OCI-LY3 (cell line): ENCODE measurements around the gene ABLIM3.

ENCODE experiments used
- EZH2phosphoT487 ChIP-seq: fragments of 200-600 bp; shearing (Covaris generic); IDR thresholded peaks from 2 replicates; pipeline ENCODE4 v1.6.1; 2018; ENCODE audit warnings: antibody characterized with exemption, mixed run types, low read depth
- TF ChIP-seq, protein P1 (sequence below): fragments of 200-600, 300-600 bp; sonication (generic); IDR thresholded peaks from 2 replicates; pipeline ENCODE4 v1.5.1; 2014; ENCODE audit warnings: antibody characterized with exemption, low read length, low read depth

DNA sequence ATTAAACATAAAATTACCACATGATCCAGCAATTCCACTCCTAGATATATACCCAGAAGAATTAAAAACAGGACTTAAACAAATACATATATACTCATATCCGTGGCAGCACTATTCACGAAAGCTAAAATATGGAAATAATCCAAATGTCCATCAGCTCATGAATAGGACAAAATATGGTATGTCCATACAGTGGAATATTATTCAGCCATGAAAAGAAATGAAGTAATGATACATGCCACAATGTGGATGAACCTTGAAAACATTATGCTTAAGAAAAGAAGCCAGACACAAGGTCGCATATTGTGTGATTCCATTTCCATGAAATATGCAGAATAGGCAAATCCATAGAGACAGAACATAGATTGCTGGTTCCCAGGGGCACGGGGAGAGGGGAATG, 105.6 kb downstream of the ABLIM3 start:
- TF ChIP-seq, protein P1, sequence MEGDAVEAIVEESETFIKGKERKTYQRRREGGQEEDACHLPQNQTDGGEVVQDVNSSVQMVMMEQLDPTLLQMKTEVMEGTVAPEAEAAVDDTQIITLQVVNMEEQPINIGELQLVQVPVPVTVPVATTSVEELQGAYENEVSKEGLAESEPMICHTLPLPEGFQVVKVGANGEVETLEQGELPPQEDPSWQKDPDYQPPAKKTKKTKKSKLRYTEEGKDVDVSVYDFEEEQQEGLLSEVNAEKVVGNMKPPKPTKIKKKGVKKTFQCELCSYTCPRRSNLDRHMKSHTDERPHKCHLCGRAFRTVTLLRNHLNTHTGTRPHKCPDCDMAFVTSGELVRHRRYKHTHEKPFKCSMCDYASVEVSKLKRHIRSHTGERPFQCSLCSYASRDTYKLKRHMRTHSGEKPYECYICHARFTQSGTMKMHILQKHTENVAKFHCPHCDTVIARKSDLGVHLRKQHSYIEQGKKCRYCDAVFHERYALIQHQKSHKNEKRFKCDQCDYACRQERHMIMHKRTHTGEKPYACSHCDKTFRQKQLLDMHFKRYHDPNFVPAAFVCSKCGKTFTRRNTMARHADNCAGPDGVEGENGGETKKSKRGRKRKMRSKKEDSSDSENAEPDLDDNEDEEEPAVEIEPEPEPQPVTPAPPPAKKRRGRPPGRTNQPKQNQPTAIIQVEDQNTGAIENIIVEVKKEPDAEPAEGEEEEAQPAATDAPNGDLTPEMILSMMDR, result no peak
- no peak for TF ChIP-seq EZH2phosphoT487
